Measurements from ENCODE around the gene FUT3.
"Not testable (repeated sequence)": the region's sequence is repeated elsewhere in the genome, so short reads cannot be mapped to it uniquely, and the experiment has no call there.

GRCh38 chr19:5883157-5883873 lies 32.1 kb upstream of the FUT3 start:
- TF ChIP-seq POLR2AphosphoS5 (IDR thresholded peaks at IDR 0.05; ENCODE audit: insufficient read depth in 1 of 2, low read depth in 1 of 2); CTCF (IDR thresholded peaks at IDR 0.05); POLR2A (IDR thresholded peaks at IDR 0.05): not testable (repeated sequence)

Measured in vagina (tissue), 2 donors.